Amygdala (tissue), 56 donors: ENCODE data around the gene ASPDH.

Experiments used
- DNase-seq, 56 donors: peaks; one replicate each; lab custom pipeline; 2025; lab: John Stamatoyannopoulos, UW

The ASPDH gene

DNA sequence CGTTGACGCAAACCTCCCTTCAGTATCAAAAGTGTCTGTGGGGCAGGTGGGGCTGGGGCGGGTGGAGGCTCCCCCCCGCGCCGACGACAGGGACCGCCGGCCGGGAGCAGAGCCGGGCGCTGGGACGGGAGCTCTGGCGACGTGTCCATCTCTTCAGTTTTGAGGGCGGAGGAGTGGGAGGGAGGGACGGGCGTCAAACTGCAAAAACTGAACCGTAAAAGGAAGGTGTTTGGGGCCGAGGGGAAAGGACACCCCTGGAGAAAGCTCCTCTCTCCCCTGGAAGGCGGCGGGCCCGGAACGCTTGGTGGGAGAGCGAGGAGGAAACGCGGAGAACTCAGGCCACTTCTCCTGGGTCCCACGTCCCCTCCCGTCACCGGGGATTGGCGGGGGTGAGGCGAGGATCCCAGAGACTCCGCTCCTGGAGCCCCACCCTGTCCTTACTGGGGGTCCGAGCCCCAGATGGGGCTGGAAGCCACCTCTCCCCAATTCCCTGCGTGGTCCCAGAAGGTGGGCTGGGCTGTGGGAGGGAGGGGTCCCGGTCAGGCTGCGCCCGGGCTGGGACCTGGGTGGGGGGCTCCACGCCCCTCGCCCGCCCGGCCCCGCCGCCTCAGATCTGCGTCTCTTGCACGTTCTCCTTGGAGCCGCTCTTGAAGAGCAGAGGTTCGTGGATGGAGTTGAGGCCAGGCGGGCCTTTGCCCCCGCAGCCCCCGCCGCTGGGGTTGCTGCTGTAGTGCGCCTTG, 3.4 kb upstream of the ASPDH start:
- no peak for DNase-seq

DNA sequence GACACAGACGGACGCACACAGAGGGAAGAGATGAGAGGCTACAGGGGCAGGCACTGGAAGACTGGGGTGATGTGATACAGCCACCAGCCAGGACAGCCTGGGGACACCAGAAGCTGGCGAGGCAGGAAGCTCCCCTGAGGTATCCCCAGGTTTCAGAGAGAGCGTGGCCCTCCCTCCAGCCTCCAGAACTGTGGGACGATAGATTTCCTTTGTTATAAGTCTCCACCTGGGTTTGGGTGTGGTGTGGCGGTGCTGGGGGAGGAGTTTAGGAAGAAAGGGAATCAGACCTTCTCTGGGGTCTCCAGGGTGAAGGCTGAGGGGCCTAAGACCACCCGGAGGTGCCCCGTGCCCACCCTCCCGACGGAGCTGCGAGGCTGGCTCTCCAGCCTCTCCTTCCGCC, 2.7 kb upstream of the ASPDH start:
- DNase-seq, result no peak

DNA sequence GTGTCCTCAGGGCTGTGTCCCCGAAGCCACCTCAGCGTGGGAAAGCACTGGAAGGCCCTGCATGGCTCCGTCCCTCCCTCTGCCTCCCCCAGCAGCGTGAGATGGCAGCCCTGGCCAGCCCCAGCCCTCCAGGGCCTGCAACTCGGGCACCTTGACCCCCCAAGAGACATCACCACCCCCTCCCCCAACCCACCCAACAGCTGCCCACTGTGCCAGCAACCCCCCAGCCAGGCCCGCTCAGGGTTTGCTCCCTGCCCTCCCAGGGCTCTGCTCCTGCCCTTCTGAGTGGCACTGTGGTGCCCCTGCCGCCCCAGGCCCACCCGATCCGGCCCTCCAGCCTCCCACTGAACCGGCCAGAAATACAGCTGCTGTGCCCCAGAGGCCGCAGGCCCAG, 1.5 kb upstream of the ASPDH start:
- no peak for DNase-seq

DNA sequence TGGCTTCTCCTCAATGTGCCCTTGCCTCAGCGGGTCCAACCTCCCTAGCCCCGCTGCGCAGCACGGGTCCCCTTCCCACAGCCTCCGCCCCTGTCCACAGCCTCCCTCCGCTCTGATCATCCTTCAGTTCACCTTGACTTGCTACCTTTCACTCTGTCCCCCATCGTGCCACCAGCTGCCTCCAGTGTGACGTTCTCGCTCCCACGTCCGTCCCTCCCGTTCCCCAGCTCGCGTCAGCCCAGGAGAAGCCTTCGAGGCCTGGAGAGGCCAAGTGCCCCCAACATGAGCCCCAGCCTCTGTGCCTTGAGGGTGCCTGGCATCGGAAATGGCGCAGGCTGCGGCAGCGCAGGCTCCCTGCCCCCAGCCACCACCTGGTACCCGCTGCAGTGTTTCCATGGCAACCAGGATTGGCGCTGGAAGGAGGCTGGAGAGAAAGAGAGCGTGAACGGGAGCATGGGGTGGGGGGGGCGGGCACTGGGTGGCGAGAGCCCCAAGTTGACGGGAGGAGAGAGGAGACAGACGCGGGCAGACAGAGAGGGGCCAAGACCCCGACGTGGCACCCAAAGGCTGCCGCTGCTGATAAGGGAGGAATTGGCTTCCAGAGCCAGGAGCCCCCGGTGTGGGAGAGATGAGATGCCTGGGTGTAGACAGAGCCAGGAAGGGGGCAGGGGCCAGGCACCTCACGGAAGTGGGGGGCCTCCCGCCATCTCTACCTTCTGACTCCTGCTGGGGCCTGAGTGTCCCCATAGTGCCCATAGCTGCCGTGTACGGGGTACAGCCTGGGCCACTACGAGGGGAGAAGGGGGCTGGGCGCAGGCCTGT, 844 bp upstream of the ASPDH start:
- DNase-seq, result peak in 51 of 56 donors; percentile 31 to 89 (median 73)

DNA sequence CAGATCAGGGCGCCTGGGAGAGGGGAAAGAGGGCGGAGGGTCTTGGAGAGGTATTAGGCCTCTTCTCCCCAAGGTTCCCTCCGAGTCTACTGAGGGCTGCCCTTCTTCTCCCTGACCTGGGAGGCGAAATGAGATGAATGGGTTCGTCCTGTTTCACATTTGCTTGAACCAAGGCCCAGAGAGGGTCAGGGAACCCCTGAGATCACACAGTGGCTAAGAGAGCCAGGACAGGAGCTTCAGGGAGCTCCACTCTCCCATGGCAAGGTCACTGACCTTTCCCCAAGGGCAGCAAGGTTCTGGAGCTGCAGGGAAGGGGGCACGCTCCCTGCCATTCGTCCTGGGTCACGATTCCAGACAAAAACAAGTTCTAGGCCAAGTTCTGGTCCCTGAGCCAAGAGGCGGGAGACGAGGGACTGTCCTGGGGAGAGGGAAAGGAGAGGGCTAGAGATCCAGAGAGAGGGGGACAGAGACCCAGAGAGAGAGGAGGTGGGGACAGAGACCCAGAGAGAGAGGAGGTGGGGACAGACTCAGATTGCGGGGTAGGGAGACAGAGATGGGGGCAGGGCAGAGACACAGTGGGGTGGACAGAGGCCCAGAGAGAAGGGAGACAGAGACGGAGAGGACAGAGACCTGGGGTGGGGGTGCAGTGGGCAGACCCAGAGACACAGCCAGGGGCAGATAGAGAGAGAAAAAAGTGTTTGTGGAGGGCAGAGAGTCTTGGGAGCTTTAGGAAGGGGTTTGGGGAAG, 541 bp downstream of the ASPDH start:
- peak in 2 of 56 donors; percentile 30 to 37 for DNase-seq

DNA sequence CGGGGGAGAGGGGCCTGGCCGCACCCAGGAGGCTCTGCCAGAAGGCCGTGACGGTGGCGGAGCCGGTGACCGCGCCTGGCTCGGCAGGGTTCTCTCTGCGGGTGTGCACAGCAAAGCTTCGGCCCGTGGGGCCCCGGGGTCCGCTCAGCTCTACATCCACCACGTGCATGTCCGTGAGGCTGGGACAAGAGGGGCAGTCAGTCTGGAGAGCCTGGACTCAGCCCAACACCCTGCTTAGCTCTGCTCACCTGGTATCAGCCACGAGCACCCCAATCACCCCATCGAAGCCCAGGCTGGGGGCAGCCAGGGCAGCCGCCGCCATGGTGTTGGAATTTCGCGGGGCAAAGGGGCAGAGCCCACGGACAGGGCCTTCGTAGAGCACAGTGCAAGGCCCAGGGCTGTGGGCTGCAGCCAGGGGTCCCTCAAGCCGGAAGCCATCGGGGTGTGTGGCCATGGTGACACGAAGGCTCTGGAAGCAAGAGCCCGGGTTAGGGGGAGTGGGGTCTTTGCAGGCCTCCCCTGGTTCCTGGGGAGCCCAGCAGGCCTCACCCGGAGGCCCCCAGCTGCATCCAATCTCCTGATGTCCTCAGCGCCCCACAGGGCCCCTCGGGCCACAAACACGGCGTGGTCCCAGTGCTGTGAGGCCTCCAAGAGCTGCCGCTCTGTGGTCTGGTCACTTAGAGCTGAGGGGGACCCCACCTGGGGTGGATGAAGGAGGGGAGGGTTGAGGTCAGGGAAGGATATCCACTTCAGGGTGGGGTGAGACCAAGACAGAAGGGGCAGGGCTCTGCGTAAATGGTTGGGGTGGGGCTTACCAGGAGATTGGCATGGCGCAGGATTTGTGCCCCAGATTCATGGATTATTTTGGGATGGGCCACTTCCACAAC, 1.4 kb downstream of the ASPDH start:
- peak in 1 of 56 donors; percentile 31 for DNase-seq

DNA sequence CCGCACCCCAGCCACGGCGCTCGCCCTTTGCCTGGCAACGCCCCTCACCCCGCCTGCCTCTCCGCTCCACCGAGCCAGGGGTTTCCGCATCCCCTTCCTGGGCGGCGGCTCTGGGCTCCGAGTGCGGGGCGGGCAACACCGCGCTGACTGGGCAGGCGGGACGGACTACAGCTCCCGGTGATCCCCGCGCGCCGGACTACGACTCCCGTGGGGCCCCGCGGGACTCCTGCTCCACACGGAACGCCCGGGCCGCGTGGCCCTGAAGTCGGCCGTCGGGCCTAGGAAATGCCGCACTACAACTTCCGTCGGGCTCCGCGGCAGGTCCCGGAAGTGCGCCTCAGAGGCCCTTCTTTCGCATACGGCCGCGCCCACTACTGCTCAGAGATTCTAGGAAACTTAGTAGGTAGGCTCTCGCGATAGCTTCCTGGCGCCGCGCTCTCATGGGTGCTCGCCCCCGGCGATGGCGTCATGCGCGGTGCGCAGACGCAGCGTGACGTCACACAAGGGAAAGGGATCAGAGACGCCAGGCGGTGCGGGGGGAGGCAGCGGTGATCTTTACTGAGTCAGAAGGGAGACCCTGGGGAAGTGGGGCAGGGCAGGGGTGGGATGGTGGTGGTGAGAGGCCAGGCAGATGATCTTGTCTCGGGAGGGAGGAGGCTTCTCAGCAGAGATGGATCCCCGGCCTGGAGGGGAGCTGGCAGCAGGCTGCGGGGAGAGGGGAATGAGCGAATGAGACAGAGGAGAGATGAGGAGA, 2.5 kb downstream of the ASPDH start, which contains the start of gene JOSD2:
Gene JOSD2 (minus strand): TSS at position 123 of the 754 bp plus-strand sequence. CDS start 760 bp downstream, outside the sequence.
- DNase-seq, result peak; percentile 81 to 99 (median 98)

DNA sequence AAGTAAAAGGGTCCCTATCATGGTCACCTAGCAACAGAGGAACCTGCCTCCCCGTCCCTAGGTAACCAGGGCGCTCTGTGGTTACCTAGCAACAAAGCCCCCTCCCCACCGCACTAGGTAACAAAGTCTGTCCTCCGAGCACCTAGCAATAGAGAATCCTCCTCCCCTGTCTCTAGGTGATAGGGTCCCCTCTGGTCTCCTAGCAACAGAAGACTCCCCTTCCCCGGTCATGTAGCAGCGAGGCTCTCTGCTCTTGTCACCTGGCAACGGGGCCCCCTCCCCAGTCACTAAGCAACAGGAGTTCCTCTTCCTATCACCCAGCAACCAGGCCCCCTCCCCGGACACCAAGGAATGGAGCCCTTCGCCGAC, 3.0 kb downstream of the ASPDH start:
- DNase-seq, result peak in 8 of 56 donors; percentile 86 to 98 (median 91)

DNA sequence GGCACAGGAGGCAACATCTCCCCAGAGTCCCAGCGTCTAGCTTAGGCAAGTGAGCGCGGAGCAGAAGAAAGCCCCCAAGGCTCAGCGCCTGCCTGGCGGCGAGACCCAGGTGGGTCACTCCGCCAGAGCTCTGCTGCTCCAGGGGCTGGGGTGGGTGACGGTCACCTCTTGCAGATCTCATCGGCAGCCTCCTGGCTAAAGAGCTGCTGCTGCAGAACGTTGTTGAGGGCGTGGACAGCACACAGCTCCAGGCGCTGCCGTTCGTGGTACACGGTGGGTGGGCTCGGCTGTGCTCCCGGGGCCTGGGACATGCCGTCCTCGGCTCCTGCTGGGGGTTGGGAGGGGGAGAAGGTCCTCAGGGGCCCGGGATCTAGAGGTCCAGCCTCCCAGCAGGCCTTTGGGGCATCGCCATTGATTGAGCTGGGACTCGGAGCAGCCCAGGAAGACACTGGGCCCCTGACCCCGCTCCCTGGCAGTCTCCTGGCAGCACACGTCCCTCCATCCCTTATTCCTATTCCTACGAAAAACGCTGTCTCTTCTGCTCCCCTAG, 3.5 kb downstream of the ASPDH start:
- peak in 11 of 56 donors; percentile 21 to 67 (median 39) for DNase-seq

DNA sequence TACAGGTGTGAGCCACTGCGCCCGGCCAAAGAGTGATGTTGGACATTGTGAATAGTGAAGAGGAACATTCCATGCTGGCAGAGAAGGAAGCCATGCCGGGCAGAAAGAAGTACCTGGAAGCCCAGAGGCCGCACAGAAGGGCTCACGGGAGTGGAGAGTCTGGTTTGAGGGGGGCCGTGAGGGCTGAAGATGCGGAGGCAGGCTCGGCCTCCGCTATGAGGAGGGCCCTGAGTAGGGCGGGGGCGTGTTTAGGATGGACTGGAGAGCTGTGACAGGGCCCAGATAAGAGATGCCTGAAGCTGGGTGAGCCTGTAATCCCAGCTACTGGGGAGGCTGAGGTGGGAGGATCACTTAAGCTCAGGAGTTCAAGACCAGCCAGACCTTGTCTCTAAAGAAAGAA, 4.3 kb downstream of the ASPDH start:
- no peak for DNase-seq

DNA sequence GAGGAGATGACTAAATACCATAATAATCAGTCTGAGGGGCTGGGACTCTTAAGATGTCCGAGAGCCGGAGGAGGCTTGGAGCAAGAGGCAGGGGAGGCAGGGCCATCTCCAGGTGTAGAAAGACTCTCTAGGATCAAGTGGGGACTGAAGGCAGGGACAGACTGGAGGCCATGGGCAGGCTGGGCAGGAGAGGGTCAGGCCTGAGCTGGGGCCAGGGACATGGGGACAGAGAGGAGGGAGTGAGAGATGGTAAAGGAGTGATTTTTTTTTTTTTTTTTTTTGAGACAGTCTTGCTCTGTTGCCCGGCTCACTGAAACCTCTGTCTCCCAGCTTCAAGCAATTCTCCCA, 4.9 kb downstream of the ASPDH start:
- no peak for DNase-seq

DNA sequence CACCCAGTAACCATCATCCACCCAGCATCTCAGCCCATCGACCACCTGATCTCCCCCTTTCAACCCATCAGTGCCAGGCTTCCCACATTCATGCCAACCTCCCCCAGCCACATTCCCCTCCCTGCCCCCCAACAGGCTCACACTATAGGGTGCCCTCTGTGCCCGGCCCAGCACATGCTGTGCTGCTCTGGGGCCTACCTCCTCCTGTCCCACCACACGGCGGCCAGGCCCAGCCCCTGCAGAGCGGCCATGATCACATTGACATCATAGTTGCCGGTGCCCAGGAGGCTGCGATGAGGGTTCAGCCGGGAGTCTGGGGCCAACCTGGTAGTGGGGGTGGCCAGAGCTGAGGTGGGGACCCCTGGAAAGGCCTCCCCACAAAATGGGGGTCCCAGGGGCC, 6.3 kb downstream of the ASPDH start:
- DNase-seq, result no peak

DNA sequence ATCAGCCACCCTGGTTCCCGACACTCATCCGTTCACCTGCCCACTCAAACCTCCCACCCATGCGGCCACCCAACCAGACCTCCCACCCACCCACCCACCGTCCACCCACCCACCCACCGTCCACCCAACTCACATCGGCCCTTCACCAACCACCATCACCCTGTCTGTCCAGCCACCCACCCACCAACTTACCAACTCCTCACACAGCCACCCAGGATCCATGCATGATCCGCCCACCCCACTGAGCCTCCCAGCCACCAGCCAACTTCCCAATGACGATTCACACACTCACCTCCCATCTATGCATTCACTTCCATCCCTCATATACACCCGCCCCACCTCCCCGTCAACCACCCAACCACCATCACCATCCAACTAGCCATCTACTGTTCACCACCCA, 7.0 kb downstream of the ASPDH start:
- no peak for DNase-seq

DNA sequence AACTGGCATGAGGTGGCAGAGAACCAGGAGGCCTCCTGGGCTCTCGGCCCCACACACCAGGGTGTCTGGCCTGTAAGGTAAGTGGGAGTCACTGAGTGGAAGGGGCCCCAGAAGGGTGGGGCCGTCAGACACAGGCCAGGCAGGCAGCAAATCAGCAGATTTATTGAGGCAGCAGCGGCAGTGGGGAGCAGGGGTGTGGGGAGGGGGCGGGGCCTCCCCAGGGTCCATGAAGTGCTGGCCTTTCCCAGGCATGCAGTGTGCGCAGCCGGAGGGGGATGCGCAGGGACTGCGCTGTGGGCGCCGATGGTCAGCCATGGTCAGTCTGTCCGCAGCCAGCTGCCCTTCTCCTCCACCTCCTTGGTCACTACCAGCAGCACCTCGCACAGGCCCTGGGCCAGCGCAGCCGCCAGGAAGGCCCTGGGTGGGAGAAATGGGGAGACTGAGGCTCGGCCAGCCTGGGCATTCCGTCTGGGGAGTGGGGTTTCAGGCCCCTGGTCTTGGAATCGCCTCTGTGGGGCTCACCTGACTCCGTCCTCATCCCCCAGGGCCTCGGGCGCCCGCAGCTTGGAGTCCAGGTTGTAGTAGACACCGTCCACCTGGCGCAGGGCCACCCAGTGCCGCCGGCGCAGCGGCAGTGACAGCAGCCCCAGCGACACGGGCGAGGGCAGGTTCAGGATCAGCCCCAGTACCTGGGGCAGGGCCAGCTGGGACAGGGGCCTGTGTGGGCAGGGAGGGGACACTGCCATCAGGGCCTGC, 7.7 kb downstream of the ASPDH start:
- no peak for DNase-seq

DNA sequence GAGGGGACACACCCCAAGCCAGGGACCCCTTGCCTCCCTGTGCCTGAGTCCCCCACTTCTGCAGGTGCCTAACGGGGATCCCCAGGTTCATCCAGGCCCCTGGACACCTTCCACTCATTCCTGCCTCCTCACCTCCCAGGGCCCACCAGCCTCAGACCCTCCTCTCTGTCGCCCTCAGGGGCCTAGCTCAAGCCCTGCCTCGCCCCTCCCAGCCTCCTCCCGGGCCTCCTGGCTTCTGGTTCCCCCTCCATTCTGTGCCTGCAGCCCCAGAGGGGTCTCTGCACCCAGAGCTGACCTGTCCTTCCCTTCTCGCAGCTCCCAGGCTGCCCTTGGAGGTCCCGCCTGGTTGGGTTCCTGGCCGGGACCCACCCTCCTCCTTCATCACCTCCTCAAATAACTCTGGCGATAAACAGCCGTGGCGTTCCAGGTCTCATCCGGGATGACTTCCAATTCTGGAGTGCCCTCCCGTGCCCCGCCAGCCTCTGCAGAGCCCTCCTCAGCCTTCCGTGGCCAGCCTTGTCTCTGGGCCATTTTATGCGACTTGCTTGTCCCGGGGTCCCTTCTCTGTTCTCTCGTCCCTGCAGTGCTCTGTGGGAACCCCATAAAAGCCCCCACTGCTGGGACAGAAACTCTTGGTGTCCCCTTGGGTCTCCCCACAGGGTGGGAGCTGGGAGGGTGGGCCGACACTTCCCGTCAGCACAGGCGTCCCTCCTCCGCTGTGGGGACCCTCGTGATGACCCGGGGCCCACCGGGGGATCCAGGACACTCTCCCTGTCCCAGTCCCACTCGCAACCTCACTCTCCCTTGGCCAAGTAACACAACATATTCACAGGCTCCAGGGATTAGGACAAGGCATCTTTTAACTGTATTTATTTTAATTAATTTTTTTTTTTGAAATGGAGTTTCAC, 11.9 kb downstream of the ASPDH start:
- no peak for DNase-seq

DNA sequence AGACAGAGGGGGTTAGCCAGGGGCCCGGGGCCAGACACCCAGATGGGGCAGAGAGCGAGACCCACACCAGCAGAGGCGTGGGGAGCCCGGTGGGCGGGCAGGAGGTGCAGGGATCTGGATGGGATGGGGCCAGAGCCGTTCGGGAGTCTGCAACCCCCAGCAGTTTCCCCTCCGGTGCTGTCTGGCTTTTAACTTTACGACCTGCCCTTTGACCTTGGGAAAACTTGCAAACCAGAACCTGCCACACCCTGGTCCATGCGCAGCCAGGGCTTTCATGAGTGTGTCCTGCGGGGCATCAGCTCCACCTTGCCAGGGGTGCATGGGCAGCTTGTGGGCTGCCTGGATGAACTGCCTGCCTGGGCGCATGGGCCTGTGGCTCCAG, 12.5 kb downstream of the ASPDH start:
- DNase-seq, result no peak

DNA sequence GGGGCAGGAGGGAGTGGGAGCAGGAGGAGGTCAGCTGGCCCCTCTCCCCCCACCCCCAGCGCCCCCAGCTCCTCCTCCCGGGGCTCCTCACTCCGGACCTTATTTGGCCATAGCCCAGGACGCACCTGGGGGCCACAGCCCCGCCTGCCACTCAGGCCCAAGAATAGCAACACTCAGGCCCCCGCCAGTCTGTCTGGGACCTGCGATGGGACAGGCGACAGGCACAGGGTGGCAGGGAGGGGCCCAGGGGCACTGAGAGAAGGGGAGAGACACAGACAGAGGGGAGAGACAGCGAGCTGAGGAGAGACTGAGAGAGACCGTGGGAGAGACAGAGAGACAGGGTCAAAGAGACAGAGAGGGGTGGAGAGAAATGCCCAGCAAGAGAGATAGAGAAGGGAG, 13.0 kb downstream of the ASPDH start:
- DNase-seq, result peak in 1 of 56 donors; percentile 72
